ENCODE measurements around the gene MTTP.

GRCh38 chr4:99536848-99537247, 37.8 kb upstream of the MTTP start:
- TF ChIP-seq ZNF384 (IDR thresholded peaks at IDR 0.05) (no peak), CTBP1 (IDR thresholded peaks at IDR 0.05; ENCODE audit: borderline replicate concordance) (no peak), L3MBTL2 (conservative IDR thresholded peaks at IDR 0.05) (no peak), ARNT (IDR thresholded peaks at IDR 0.05) (no peak), NFRKB (IDR thresholded peaks at IDR 0.05) (no peak), TARDBP (IDR thresholded peaks at IDR 0.05) (no peak), SUZ12 (IDR thresholded peaks at IDR 0.05) (no peak)
